IPS DF 6.9 (cell line): ENCODE results near the gene RNF144A.

ENCODE experiments used
- DNase-seq: peaks from one replicate; pipeline ENCODE4 v3.0.0-alpha.2; 2013; ENCODE audit warnings: low read depth, low spot score
- H3K27ac ChIP-seq: one replicate; pipeline ENCODE4 v1.5.1; 2013; ENCODE audit warnings: low read length, control low read depth
- H3K27me3 ChIP-seq: 2 replicates; pipeline ENCODE4 v1.6.1; 2013; ENCODE audit warnings: mild to moderate bottlenecking, low read length; ENCODE audit not compliant: control insufficient read depth, insufficient read depth
- H3K36me3 ChIP-seq: 2 replicates; pipeline ENCODE4 v1.6.1; 2013; ENCODE audit warnings: low read length; ENCODE audit not compliant: control insufficient read depth, insufficient read depth
- H3K4me1 ChIP-seq: 2 replicates; pipeline ENCODE4 v1.6.1; 2013; ENCODE audit warnings: low read length; ENCODE audit not compliant: control insufficient read depth, insufficient read depth
- H3K4me3 ChIP-seq: 2 replicates; pipeline ENCODE4 v1.5.1; 2013; ENCODE audit warnings: mild to moderate bottlenecking, low read length
- H3K9me3 ChIP-seq: 2 replicates; pipeline ENCODE4 v1.6.1; 2013; ENCODE audit warnings: low read length, inconsistent platforms; ENCODE audit not compliant: control insufficient read depth, insufficient read depth
- WGBS: extraction: QIAGEN DNeasy Blood & Tissue Kit; methylation state at CpG from one replicate; pipeline ENCODE4 v1.1.7; 2013; ENCODE audit warnings: mixed read lengths, missing lambda C conversion rate; ENCODE audit not compliant: insufficient read length, insufficient coverage; 5-methylcytosine and 5-hydroxymethylcytosine counted together

RNF144A gene

GRCh38 chr2:6945087-6945813 is 28.0 kb downstream of the RNF144A start:
- no peaks in the 10 kb centered on the region for H3K36me3 ChIP-seq
- H3K4me1 ChIP-seq = peaks cover 2% of the 10 kb centered on the region; the same call in 1 of the 2 replicates
- H3K27me3 ChIP-seq = no peaks in the 10 kb centered on the region
- WGBS = no CpG with 5 or more reads among the region's 9 CpGs
- H3K27ac ChIP-seq = no peak overlapping the region
- H3K4me3 ChIP-seq = no peak overlapping the region
- no peak for DNase-seq
- H3K9me3 ChIP-seq = no peaks in the 10 kb centered on the region

DNA sequence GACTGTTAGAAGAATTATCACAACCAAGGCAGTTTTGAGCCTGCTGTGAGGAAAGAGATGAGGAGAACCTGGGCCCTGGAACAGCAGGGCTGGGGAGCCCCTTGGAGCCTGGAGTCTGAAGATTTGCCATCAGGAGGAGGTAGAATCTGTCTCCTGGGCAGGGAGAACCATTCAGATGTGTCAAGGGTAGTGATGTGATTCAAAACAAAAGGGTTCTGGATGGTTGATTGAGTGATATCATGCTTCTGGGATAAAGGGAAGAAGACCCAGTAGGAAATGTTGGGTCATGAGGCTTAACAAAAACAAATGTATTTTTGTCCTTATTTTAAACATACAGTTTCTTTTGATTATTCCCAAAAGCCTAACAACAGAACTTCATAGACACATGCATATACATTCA is 28.6 kb downstream of the RNF144A start:
- no peak overlapping the region for H3K27ac ChIP-seq
- H3K9me3 ChIP-seq = no peaks in the 10 kb centered on the region
- H3K4me1 ChIP-seq = 0 out of 2 replicates have a peak, but pooled peaks cover 2% of the 10 kb centered on the region
- no peaks in the 10 kb centered on the region for H3K27me3 ChIP-seq
- H3K4me3 ChIP-seq = no peak overlapping the region
- H3K36me3 ChIP-seq = no peaks in the 10 kb centered on the region
- no peak for DNase-seq

DNA sequence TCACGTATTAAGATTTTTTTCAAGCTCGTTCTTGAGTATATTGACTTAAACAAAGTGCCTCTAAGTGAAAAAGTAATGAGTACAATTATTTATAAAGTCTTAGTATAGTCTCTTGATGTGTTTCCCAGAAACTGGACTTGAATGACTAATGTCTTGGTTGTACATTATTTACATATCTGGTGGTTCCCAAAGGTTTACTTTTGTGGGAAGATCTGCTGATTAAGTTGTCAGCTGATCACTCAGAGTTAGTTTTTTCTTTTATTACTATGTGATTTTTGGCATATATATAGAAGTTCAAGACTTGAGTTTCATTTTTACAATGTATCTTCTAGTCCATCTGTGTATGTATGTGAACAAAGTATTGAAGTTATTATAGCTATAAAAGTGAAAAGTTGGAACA is 29.5 kb downstream of the RNF144A start:
- no peaks in the 10 kb centered on the region for H3K4me1 ChIP-seq
- H3K4me3 ChIP-seq = no peak overlapping the region
- no peaks in the 10 kb centered on the region for H3K36me3 ChIP-seq
- no CpG with 5 or more reads among the region's 2 CpGs for WGBS
- H3K27ac ChIP-seq = no peak overlapping the region
- no peaks in the 10 kb centered on the region for H3K9me3 ChIP-seq
- DNase-seq = no peak
- H3K27me3 ChIP-seq = no peaks in the 10 kb centered on the region

GRCh38 chr2:6947929-6948676 is 30.9 kb downstream of the RNF144A start:
- no peaks in the 10 kb centered on the region for H3K9me3 ChIP-seq
- H3K27ac ChIP-seq = no peak overlapping the region
- H3K4me3 ChIP-seq = no peak overlapping the region
- DNase-seq = no peak
- H3K27me3 ChIP-seq = no peaks in the 10 kb centered on the region
- no peaks in the 10 kb centered on the region for H3K4me1 ChIP-seq
- H3K36me3 ChIP-seq = no peaks in the 10 kb centered on the region
- no CpG with 5 or more reads among the region's 6 CpGs for WGBS

GRCh38 chr2:6948677-6949351 is 31.6 kb downstream of the RNF144A start:
- H3K9me3 ChIP-seq = no peaks in the 10 kb centered on the region
- WGBS = no CpG with 5 or more reads among the region's 6 CpGs
- no peak overlapping the region for H3K4me3 ChIP-seq
- no peaks in the 10 kb centered on the region for H3K27me3 ChIP-seq
- H3K4me1 ChIP-seq = no peaks in the 10 kb centered on the region
- no peak for DNase-seq
- no peak overlapping the region for H3K27ac ChIP-seq
- H3K36me3 ChIP-seq = no peaks in the 10 kb centered on the region

DNA sequence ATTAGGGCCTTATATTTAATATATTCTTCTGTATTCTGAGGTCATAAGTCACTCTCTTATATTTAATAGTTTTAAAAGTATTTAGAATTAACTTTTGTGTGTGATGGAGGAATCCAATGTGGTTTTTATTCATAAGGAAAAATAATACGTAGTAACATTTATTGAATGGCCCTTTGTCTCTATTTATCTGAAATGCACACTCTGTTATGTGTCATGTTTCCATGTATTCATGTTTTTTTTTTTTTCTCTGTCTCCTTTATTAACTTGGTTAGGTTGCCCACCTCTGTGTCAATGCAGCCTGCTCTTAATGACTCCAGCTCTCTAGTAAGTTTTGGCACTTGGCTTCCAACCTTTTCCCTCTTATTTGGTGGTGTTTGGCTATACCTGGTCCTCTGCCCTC is 33.8 kb downstream of the RNF144A start:
- Histone ChIP-seq H3K27me3 (no peaks in the 10 kb centered on the region), H3K9me3 (no peaks in the 10 kb centered on the region), H3K36me3 (no peaks in the 10 kb centered on the region), H3K4me3 (no peak overlapping the region), H3K27ac (no peak overlapping the region), H3K4me1 (no peaks in the 10 kb centered on the region)
- WGBS = no CpG with 5 or more reads among the region's 1 CpG
- DNase-seq = no peak

DNA sequence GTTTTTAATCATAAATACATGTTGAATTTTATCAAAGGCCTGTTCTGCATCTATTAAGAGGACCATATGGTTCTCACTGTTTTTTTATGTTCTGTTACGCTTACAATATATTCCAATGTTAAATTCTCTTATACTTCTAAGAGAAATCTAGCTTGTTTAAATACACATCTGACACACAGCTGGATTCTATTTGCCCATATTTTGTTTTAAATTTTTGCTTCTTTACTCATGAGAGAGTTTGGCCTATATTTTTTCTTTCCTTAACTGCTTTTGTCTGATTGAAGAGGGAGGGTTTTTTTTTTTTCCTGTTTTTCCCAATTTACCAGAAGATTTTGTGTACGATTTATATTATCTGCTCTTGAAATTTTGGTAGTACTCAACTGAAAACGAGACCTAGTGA is 34.9 kb downstream of the RNF144A start:
- H3K27me3 ChIP-seq = no peaks in the 10 kb centered on the region
- no peak for DNase-seq
- H3K36me3 ChIP-seq = no peaks in the 10 kb centered on the region
- no peak overlapping the region for H3K27ac ChIP-seq
- H3K9me3 ChIP-seq = no peaks in the 10 kb centered on the region
- no peak overlapping the region for H3K4me3 ChIP-seq
- no peaks in the 10 kb centered on the region for H3K4me1 ChIP-seq
- WGBS = no CpG with 5 or more reads among the region's 3 CpGs

DNA sequence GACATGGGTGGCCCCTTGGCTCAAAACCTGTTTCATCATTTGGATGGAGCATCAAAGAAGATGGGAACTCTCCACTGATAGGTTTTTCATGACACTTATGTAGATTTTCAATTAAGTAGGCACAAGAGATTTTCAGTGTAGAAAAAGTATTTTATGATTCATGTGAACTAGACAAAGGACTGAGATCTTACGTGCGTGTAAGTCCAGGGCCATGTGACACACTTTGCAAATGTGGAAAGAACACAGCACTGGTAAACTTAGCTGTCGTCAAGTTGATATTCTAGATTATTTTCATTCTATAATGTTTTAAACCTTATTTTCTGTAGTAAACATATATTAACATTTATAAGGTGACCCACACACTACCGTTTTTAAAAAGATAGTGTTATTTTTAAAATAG is 37.4 kb downstream of the RNF144A start:
- no peaks in the 10 kb centered on the region for H3K36me3 ChIP-seq
- WGBS = no CpG with 5 or more reads among the region's 4 CpGs
- no peaks in the 10 kb centered on the region for H3K27me3 ChIP-seq
- no peak for DNase-seq
- H3K4me1 ChIP-seq = no peaks in the 10 kb centered on the region
- no peak overlapping the region for H3K4me3 ChIP-seq
- H3K9me3 ChIP-seq = no peaks in the 10 kb centered on the region
- no peak overlapping the region for H3K27ac ChIP-seq

DNA sequence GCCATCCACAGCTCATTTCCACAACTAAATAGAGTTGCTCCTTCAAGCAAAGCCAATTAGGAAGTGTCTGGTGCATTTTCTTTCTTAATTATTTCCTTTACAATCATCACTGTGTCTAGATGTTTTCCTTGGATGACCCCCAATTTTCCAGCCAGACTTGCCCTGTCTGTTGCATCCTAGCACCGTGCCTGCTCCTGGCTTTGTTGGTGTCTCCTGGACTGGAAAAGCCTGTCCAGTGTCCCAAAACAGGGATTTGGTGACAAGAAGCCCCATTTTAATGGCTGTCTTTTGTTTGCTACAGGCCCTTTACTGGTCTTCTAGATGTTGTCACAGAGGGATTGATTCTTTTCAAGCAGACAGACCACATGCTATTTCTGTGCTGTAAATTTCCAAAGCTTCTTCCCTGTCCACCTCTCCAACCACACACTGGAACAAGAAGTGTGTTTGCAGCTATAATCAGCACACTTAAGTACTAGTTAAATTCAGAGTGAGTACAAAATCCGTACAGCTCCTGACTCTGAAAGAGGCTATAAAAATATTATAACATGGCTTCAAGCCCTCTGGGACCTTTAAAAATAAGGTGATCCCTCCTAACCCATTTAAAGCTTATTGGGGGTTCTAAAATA is 38.4 kb downstream of the RNF144A start:
- no peaks in the 10 kb centered on the region for H3K4me1 ChIP-seq
- H3K36me3 ChIP-seq = no peaks in the 10 kb centered on the region
- H3K9me3 ChIP-seq = no peaks in the 10 kb centered on the region
- no peak overlapping the region for H3K27ac ChIP-seq
- WGBS = no CpG with 5 or more reads among the region's 2 CpGs
- no peaks in the 10 kb centered on the region for H3K27me3 ChIP-seq
- no peak overlapping the region for H3K4me3 ChIP-seq
- no peak for DNase-seq

DNA sequence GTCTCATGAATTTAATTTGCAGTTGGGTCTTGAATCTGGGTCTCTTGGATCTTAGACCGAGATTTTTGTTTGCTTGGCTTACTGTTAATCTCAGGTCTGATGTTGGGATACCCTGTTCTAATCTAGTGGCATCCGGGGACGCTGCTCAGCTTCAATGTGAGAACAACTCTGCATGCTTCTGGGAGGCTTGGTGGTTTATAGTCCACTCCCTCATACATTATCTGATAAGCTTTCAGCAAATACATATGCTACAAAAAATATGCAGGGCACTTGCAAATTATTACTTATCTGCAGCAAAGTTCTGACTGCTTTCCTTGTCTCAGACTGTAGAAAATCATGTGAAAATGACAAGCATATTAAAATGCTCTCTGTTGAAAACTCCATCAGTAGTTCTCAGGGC is 39.4 kb downstream of the RNF144A start:
- no peaks in the 10 kb centered on the region for H3K4me1 ChIP-seq
- H3K27me3 ChIP-seq = no peaks in the 10 kb centered on the region
- no CpG with 5 or more reads among the region's 3 CpGs for WGBS
- no peaks in the 10 kb centered on the region for H3K9me3 ChIP-seq
- no peak overlapping the region for H3K27ac ChIP-seq
- H3K4me3 ChIP-seq = no peak overlapping the region
- no peaks in the 10 kb centered on the region for H3K36me3 ChIP-seq
- DNase-seq = no peak
